H1 (cell line): ENCODE data around the gene DXO. TPM values are rescaled to one million over a fixed set of nuclear protein-coding genes. Genes with fewer than 3 reads are reported as not detected.

Experiments used
- CTCF ChIA-PET: fragments of 300-600 bp; sonication (Branson Sonifier 250); formaldehyde crosslinking; loops from one replicate; lab custom pipeline; 2021; ENCODE audit not compliant: partially characterized antibody; lab: Charles Lee
- POLR2A ChIA-PET: fragments of 300-600 bp; sonication (Branson Sonifier 250); formaldehyde crosslinking; loops from one replicate; lab custom pipeline; 2021; ENCODE audit warnings: inconsistent platforms; ENCODE audit not compliant: partially characterized antibody; lab: Charles Lee
- DNase-seq, 2 experiments: peaks; one replicate each; pipeline versions ENCODE4 v3.0.0 to v3.0.0-alpha.2; 2010 to 2022; ENCODE audit warnings: low spot score in 2 of 2, low read depth in 1 of 2, mixed read lengths in 1 of 2
- FAIRE-seq: peaks from 2 replicates; lab custom pipeline; 2011; peaks lifted over from hg19 to GRCh38; lab: Jason Lieb, UNC
- H2AFZ ChIP-seq: 2 replicates; pipeline ENCODE4 v1.8.1; 2012; ENCODE audit warnings: low read length, inconsistent platforms
- H2AK5ac ChIP-seq: 2 replicates; pipeline ENCODE4 v1.6.1; 2013; ENCODE audit warnings: low read depth, low read length
- H2BK120ac ChIP-seq: replicated peaks from 2 replicates; pipeline ENCODE3; 2013; ENCODE audit warnings: low read depth, low read length, inconsistent platforms
- H2BK12ac ChIP-seq: 2 replicates; pipeline ENCODE4 v1.6.1; 2013; ENCODE audit warnings: low read depth, low read length
- H2BK15ac ChIP-seq: 2 replicates; pipeline ENCODE4 v1.6.1; 2013; ENCODE audit warnings: low read length
- H2BK20ac ChIP-seq: 2 replicates; pipeline ENCODE4 v1.6.1; 2013; ENCODE audit warnings: low read length
- H2BK5ac ChIP-seq: 2 replicates; pipeline ENCODE4 v1.6.1; 2013; ENCODE audit warnings: low read depth, low read length
- H3K14ac ChIP-seq: 2 replicates; pipeline ENCODE4 v1.6.1; 2013; ENCODE audit warnings: inconsistent platforms; ENCODE audit not compliant: insufficient read length
- H3K18ac ChIP-seq: 2 replicates; pipeline ENCODE4 v1.6.1; 2013; ENCODE audit warnings: low read length; ENCODE audit errors: extremely low read depth
- H3K23ac ChIP-seq: 2 replicates; pipeline ENCODE4 v1.6.1; 2013; ENCODE audit warnings: inconsistent platforms; ENCODE audit not compliant: insufficient read length
- H3K23me2 ChIP-seq: 2 replicates; pipeline ENCODE4 v1.6.1; 2013; ENCODE audit warnings: low read depth, low read length
- H3K27ac ChIP-seq: 2 replicates; pipeline ENCODE4 v1.6.1; 2011; ENCODE audit warnings: low read depth, low read length, inconsistent platforms
- H3K27me3 ChIP-seq, 4 experiments: replicated peaks in 1 of 4; 1 replicate in 1 of 4; 2 replicates in 3 of 4; pipeline versions ENCODE4 v1.6.1 to v1.8.1; 2011 to 2013; ENCODE audit warnings: low read length in 3 of 4, mild to moderate bottlenecking in 3 of 4, inconsistent platforms in 2 of 4, mixed read lengths in 2 of 4, moderate library complexity in 1 of 4; ENCODE audit not compliant: control insufficient read depth in 3 of 4, insufficient read depth in 3 of 4; ENCODE audit errors: extremely low read depth in 1 of 4
- H3K36me3 ChIP-seq, 4 experiments: 2 replicates each; pipeline versions ENCODE4 v1.6.1 to v1.8.1; 2011 to 2013; ENCODE audit warnings: mild to moderate bottlenecking in 4 of 4, low read length in 3 of 4, moderate library complexity in 2 of 4, control low read depth in 1 of 4, inconsistent platforms in 1 of 4; ENCODE audit not compliant: insufficient read depth in 4 of 4, control insufficient read depth in 2 of 4
- H3K4ac ChIP-seq: replicated peaks from 2 replicates; pipeline ENCODE3; 2013; ENCODE audit warnings: low read length, low read depth, mixed read lengths, inconsistent platforms; ENCODE audit not compliant: insufficient read length
- H3K4me1 ChIP-seq, 4 experiments: replicated peaks in 1 of 4; 1 replicate in 1 of 4; 2 replicates in 3 of 4; pipeline versions ENCODE4 v1.6.1 to v1.8.1; 2011 to 2013; ENCODE audit warnings: low read length in 3 of 4, inconsistent platforms in 2 of 4, mixed read lengths in 1 of 4; ENCODE audit not compliant: insufficient read depth in 4 of 4, control insufficient read depth in 3 of 4
- H3K4me2 ChIP-seq, 2 experiments: 2 replicates each; pipeline versions ENCODE4 v1.6.1 to v1.8.1; 2011 to 2013; ENCODE audit warnings: low read depth in 2 of 2, low read length in 2 of 2, control low read depth in 1 of 2, inconsistent platforms in 1 of 2, mild to moderate bottlenecking in 1 of 2; ENCODE audit not compliant: insufficient read depth in 1 of 2
- H3K4me3 ChIP-seq, 4 experiments: fragments of 200-600, 300-600 bp in 1 of 4; sonication (generic), shearing (Covaris generic), sonication (Bioruptor Twin) in 1 of 4; 2 replicates each; pipeline versions ENCODE4 v1.5.1 to v1.8.1; 2011 to 2016; ENCODE audit warnings: low read length in 4 of 4, low read depth in 3 of 4, control low read depth in 2 of 4, inconsistent platforms in 2 of 4, mild to moderate bottlenecking in 2 of 4, mixed read lengths in 1 of 4, moderate library complexity in 1 of 4; ENCODE audit not compliant: insufficient read depth in 2 of 4; ENCODE audit errors: extremely low read depth in 1 of 4
- H3K56ac ChIP-seq: replicated peaks from 2 replicates; pipeline ENCODE3; 2013; ENCODE audit warnings: low read depth, mild to moderate bottlenecking, mixed read lengths, low read length, inconsistent platforms; ENCODE audit not compliant: insufficient read length
- H3K79me1 ChIP-seq: 2 replicates; pipeline ENCODE4 v1.6.1; 2013; ENCODE audit warnings: low read depth, low read length, control low read depth
- H3K79me2 ChIP-seq, 2 experiments: 2 replicates each; pipeline versions ENCODE4 v1.6.1 to v1.8.1; 2012 to 2013; ENCODE audit warnings: low read length in 2 of 2, mild to moderate bottlenecking in 2 of 2, inconsistent platforms in 1 of 2; ENCODE audit not compliant: insufficient read depth in 2 of 2, control insufficient read depth in 1 of 2
- H3K9ac ChIP-seq, 4 experiments: replicated peaks in 1 of 4; 1 replicate in 1 of 4; 2 replicates in 3 of 4; pipeline versions ENCODE4 v1.6.1 to v1.8.1; 2011 to 2013; ENCODE audit warnings: low read depth in 3 of 4, low read length in 3 of 4, control low read depth in 2 of 4, mild to moderate bottlenecking in 2 of 4, moderate library complexity in 2 of 4, inconsistent platforms in 1 of 4; ENCODE audit errors: extremely low read depth in 1 of 4
- H3K9me3 ChIP-seq, 2 experiments: 2 replicates each; pipeline versions ENCODE4 v1.6.1 to v1.8.1; 2012 to 2013; ENCODE audit warnings: mild to moderate bottlenecking in 2 of 2, moderate library complexity in 2 of 2, control low read depth in 1 of 2, inconsistent platforms in 1 of 2, low read depth in 1 of 2, low read length in 1 of 2, mixed read lengths in 1 of 2; ENCODE audit not compliant: insufficient read depth in 2 of 2
- H4K20me1 ChIP-seq, 2 experiments: replicated peaks in 1 of 2; 2 replicates each; pipeline versions ENCODE3 to v1.8.1; 2011 to 2013; ENCODE audit warnings: inconsistent platforms in 2 of 2, low read length in 2 of 2, mild to moderate bottlenecking in 1 of 2; ENCODE audit not compliant: insufficient read depth in 2 of 2, control insufficient read depth in 1 of 2
- H4K5ac ChIP-seq: 2 replicates; pipeline ENCODE4 v1.6.1; 2013; ENCODE audit warnings: low read length, low read depth, mixed read lengths, inconsistent platforms; ENCODE audit not compliant: insufficient read length
- H4K8ac ChIP-seq: 2 replicates; pipeline ENCODE4 v1.8.0; 2013; ENCODE audit warnings: mild to moderate bottlenecking, moderate library complexity, low read length, inconsistent platforms; ENCODE audit not compliant: insufficient read depth; ENCODE audit errors: extremely low read depth
- H4K91ac ChIP-seq: replicated peaks from 2 replicates; pipeline ENCODE3; 2013; ENCODE audit warnings: low read length, mixed read lengths, inconsistent platforms; ENCODE audit not compliant: insufficient read length
- CHD1 ChIP-seq: IDR thresholded peaks from 2 replicates; pipeline ENCODE4 v1.6.1; 2012; ENCODE audit warnings: low read depth, low read length, improper control_type of control experiment
- TCF12 ChIP-seq: IDR thresholded peaks from 2 replicates; pipeline ENCODE4 v1.6.1; 2011; ENCODE audit warnings: low read depth, mild to moderate bottlenecking, low read length
- WGBS, 2 experiments: shearing (Covaris generic) in 1 of 2; methylation state at CpG; one replicate each; pipeline versions ENCODE4 v1.1.6 to v1.1.7; 2013 to 2015; ENCODE audit warnings: low lambda C conversion rate in 2 of 2, mixed read lengths in 2 of 2, inconsistent platforms in 1 of 2, low coverage in 1 of 2, missing lambda C conversion rate in 1 of 2; ENCODE audit not compliant: insufficient replicate concordance in 2 of 2, insufficient coverage in 1 of 2, insufficient read length in 1 of 2; ENCODE audit errors: extremely low coverage in 1 of 2, missing lambda C conversion rate in 1 of 2; 5-methylcytosine and 5-hydroxymethylcytosine counted together
- polyA plus RNA-seq, 7 experiments: library from polyadenylated mRNA; depleted of rRNA in 3 of 7; stranded (reverse) in 5 of 7; unstranded in 2 of 7; fragments of >200 nt in 5 of 7; fragments of 200-250 nt in 2 of 7; gene quantifications; 1 replicate in 5 of 7; 2 replicates in 1 of 7; 4 replicates in 1 of 7; pipeline versions ENCODE4 v1.2.1 to v1.2.3, GENCODE V29; 2011 to 2013; ENCODE audit warnings: missing spikeins in 2 of 7, mixed read lengths in 2 of 7
- total RNA-seq: library from RNA; stranded (reverse); fragmentation: NEBNext Ultra II Directional; extraction: Animal tissue kit (Norgen Biotek cat#: 25700); gene quantifications from 2 replicates; pipeline ENCODE4 v1.2.1, GENCODE V29; 2021

Gene DXO
- total and polyA plus RNA-seq, 2 of the 8 experiments (the other 6 are each of a cell fraction or from before 2014, with no cell fraction given) = 14.7 to 23.9 TPM

- H3K14ac ChIP-seq = no peak overlapping the region
- no peak overlapping the region for H2BK12ac ChIP-seq
- no peak overlapping the region for H3K56ac ChIP-seq
- WGBS, 2 experiments = 93% methylated on average over 22 of the region's 23 CpGs; no CpG with 5 or more reads in 1 of the 2 experiments
- no peak overlapping the region for H2BK20ac ChIP-seq
- peaks cover 0 to 9% (median 5%) of the 10 kb centered on the region in 4 experiments; a peak in 5 of 7 replicates for H3K4me1 ChIP-seq
- no peak overlapping the region for H3K18ac ChIP-seq
- FAIRE-seq (no peak), DNase-seq (no peak)
- H4K5ac ChIP-seq = no peak overlapping the region
- H4K91ac ChIP-seq = no peak overlapping the region
- no peak overlapping the region for H3K9ac ChIP-seq
- peak overlapping the region; percentile 29; the same call in 1 of the 2 replicates for H4K8ac ChIP-seq
- CTCF ChIA-PET = interaction anchor here (0.6 to 10.2 kb wide), 4 partner anchors 9 to 373 kb away, joined by 3 to 84 read pairs (median 4); partner anchors contain the start of genes NELFE and SKIC2
- no peak overlapping the region for H2BK120ac ChIP-seq
- peaks cover 4% of the 10 kb centered on the region; the same call in 1 of the 2 replicates for H3K79me1 ChIP-seq
- no peak overlapping the region for H2AFZ ChIP-seq
- POLR2A ChIA-PET = interaction anchor here (0.6 to 15.3 kb wide), 5 partner anchors 14 to 220 kb away, joined by 3 to 279 read pairs (median 3); partner anchors contain the start of genes EHMT2, NELFE and SKIC2
- peaks cover 0 to 11% of the 10 kb centered on the region in 2 experiments; a peak in 1 of 4 replicates for H3K79me2 ChIP-seq
- no peak overlapping the region for H3K27ac ChIP-seq
- H3K23me2 ChIP-seq = peaks cover 13% of the 10 kb centered on the region
- peaks cover 13 to 44% (median 34%) of the 10 kb centered on the region in 4 experiments for H3K36me3 ChIP-seq
- peaks cover 0 to 3% of the 10 kb centered on the region in 2 experiments for H4K20me1 ChIP-seq
- no peak overlapping the region for H2BK15ac ChIP-seq
- no peaks in the 10 kb centered on the region; a peak in 1 of 7 replicates for H3K27me3 ChIP-seq
- no peak overlapping the region for H3K4me3 ChIP-seq
- H2BK5ac ChIP-seq = no peak overlapping the region
- no peaks in the 10 kb centered on the region for H3K9me3 ChIP-seq
- no peak overlapping the region for H3K4me2 ChIP-seq
- no peak overlapping the region for H2AK5ac ChIP-seq
- no peak overlapping the region for H3K23ac ChIP-seq
- no peak overlapping the region for H3K4ac ChIP-seq
- TF ChIP-seq TCF12 = no peak
- no peak for TF ChIP-seq CHD1
Measured at GRCh38 chr6:31968791-31969711, 2.9 kb downstream of the DXO start.
